Measurements from ENCODE around the gene THSD4.
"Not testable (repeated sequence)": the region's sequence is repeated elsewhere in the genome, so short reads cannot be mapped to it uniquely, and the experiment has no call there.

THSD4 gene

DNA sequence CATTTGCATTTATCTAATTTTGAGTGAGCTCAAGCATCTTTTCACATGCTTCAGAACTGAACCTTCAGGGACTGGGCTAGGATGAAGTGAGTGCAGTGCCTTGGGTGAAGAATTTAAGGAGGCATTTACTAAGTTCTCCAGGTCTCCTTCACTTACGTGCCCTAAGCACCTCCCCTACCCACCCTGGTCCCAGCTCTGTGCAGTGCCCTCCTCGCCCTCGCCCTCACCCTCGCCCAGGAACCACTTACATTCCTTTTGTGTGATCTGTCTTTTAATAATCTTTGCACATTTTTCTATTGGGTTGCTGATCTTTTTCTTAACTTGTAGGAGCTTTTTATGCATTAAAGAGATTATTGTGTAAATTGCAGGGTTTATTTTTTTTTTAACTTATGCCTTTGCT is 322.6 kb downstream of the THSD4 start:
- TF ChIP-seq, protein P1, sequence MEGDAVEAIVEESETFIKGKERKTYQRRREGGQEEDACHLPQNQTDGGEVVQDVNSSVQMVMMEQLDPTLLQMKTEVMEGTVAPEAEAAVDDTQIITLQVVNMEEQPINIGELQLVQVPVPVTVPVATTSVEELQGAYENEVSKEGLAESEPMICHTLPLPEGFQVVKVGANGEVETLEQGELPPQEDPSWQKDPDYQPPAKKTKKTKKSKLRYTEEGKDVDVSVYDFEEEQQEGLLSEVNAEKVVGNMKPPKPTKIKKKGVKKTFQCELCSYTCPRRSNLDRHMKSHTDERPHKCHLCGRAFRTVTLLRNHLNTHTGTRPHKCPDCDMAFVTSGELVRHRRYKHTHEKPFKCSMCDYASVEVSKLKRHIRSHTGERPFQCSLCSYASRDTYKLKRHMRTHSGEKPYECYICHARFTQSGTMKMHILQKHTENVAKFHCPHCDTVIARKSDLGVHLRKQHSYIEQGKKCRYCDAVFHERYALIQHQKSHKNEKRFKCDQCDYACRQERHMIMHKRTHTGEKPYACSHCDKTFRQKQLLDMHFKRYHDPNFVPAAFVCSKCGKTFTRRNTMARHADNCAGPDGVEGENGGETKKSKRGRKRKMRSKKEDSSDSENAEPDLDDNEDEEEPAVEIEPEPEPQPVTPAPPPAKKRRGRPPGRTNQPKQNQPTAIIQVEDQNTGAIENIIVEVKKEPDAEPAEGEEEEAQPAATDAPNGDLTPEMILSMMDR (conservative IDR thresholded peaks at IDR 0.05; ENCODE audit: control insufficient read depth, insufficient read depth, low read depth, low read length) = no peak
- H3K4me3 ChIP-seq (ENCODE audit: control insufficient read depth, low read depth, low read length) = no peak overlapping the region
- DNase-seq (ENCODE audit: low read depth) = no peak

DNA sequence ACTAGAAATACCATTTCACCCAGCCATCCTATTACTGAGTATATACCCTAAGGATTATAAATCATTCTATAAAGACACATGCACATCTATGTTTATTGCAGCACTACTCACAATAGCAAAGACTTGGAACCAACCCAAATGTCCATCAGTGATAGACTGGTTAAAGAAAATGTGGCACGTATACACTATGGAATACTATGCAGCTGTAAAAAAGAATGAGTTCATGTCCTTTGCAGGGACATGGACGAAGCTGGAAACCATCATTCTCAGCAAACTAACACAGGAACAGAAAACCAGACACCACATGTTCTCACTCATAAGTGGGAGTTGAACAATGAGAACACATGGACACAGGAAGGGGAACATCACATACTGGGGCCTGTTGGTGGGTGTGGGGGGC is 324.2 kb downstream of the THSD4 start:
- not testable (repeated sequence) for H3K4me3 ChIP-seq (ENCODE audit: control insufficient read depth, low read depth, low read length); DNase-seq (ENCODE audit: low read depth)

DNA sequence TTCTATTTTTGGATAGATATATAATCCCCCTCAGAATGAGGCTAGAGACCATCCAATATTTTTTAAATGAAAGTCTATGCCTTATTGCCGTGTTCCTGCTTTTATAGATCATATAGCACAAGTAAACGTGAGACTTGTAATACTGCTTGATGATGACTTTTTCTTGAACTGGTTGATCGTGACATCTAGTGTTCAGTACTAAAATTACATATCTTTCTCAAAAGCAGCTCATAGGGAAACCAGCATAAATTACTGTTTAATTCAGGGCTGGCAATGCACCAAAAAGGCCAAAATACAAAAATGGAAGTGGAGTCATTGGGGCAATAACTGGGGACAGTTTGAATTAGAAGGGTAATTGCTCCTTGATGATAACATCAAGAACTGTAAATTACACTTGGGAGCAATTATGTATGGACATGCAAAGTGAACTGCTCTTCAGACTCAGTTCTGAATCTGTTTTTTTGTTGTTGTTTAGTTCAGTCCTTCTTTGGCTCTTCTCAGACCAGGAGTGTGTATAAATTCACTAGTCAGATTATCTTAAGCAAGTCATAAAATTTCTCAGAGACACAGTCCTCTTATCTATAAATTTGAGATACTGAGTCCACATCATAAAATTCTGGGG is 325.3 kb downstream of the THSD4 start:
- TF ChIP-seq, protein P1 (conservative IDR thresholded peaks at IDR 0.05; ENCODE audit: control insufficient read depth, insufficient read depth, low read depth, low read length) = peak; percentile 56
- peak; percentile 85 for DNase-seq (ENCODE audit: low read depth)

DNA sequence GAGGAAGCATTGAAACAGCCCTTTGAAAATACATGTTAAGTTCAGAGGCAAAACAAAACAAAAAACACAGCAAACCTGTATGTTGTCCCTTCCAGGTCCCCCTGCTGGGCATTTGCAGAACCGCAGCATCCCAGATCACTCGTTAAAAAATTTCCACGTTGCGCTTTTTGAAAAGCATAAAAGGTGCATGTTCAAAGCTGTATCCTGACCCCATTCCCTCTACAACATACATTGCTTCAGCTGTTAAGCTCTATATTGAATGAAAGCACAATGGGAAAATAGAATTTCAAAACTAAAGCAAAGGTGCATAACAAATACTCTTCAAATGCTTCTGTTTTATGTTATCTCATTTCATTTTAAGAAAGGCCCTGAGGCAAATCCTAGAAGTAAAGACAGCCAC is 328.3 kb downstream of the THSD4 start:
- no peak overlapping the region for H3K4me3 ChIP-seq (ENCODE audit: control insufficient read depth, low read depth, low read length)
- peak; percentile 60 for DNase-seq (ENCODE audit: low read depth)
- TF ChIP-seq, protein P1 (conservative IDR thresholded peaks at IDR 0.05; ENCODE audit: control insufficient read depth, insufficient read depth, low read depth, low read length) = peak; percentile 90

More for the DNA sequence above, 325.3 kb downstream of the THSD4 start:
- no peak overlapping the region for H3K4me3 ChIP-seq (ENCODE audit: control insufficient read depth, low read depth, low read length)

DNA sequence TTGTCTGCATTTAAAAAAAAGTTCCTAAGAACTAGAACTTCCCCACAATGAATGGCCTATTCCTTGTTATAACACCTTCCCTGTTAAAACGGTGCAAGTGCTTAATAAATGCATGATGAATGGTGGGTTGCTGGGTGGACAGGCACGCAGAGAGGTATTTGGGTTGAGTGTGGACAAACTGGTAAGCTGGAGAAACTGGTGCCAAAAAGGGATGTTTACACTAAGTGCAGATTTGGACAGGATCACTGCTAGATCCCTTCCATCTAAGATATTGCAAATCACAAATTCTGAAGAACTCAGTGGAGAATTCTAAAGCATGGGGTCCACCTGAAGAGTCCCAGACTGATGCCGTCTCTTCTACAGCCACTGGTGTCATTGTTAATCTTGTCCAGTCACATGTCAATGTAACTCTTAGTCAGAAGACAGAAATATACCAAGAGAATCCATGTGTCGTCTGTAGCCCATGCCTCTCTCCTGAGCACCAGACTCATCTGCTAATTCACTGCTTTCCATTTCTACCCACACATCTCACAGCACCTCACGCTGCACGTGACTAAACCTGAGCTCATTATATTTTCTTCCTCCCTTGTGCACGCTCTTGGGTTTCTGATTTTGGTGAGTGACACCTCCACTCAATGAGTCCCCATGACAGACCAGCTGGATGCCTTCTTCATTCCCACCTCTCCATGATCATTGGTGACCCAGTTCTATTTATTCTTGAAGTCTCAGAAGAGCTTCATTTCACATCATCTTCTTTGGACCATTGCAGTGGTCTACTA is 328.9 kb downstream of the THSD4 start:
- no peak for DNase-seq (ENCODE audit: low read depth)
- TF ChIP-seq, protein P1 (conservative IDR thresholded peaks at IDR 0.05; ENCODE audit: control insufficient read depth, insufficient read depth, low read depth, low read length) = no peak
- H3K4me3 ChIP-seq (ENCODE audit: control insufficient read depth, low read depth, low read length) = no peak overlapping the region

DNA sequence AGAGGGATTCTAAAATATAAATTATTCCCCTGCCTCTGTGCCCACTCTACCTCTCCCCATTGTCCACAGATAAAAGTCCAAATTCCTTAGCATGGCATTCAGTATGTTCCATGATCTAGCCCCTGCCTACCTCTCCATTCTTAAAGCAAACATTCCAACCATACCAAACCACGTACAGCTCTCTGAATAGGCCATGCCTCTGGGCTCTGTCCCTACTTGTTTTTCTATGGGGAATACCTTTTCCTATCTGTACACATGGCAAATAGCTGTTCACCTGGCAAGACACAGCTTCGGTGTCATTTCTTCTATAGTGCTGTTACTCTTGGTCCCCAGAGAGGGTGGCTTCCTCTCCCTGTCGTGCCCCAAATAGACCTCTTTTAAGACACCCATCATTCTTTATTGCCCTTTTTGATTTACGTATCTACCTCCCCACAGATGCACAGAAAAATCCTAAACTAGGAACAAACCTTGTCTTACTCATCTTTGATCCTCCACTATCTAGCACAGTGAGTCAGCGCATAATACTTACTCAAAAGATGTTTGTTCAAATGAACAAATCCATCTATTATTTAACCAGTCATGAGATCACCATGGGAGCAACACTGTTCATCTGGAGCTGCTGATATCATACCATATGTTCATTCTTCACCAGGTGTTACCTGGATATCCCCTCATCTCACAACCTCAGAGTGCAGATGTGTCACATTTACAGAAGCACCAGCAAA is 329.8 kb downstream of the THSD4 start:
- H3K4me3 ChIP-seq (ENCODE audit: control insufficient read depth, low read depth, low read length) = no peak overlapping the region
- TF ChIP-seq, protein P1 (conservative IDR thresholded peaks at IDR 0.05; ENCODE audit: control insufficient read depth, insufficient read depth, low read depth, low read length) = no peak
- peak; percentile 76 for DNase-seq (ENCODE audit: low read depth)
